Suprapubic skin (tissue), 4 donors: ENCODE measurements around the gene ZNF629. TPM values are rescaled to one million over a fixed set of nuclear protein-coding genes. Genes with fewer than 3 reads are reported as not detected.
A peak's percentile ranks its signal among the peaks of the same experiment; 100 is the strongest.

ENCODE experiments used
- DNase-seq, 2 donors: peaks; one replicate each; pipeline ENCODE4 v3.0.0-alpha.2; 2019; ENCODE audit warnings: low spot score in 2 of 2
- H3K27ac ChIP-seq: fragments of 200-600 bp; sonication (generic); one replicate; pipeline ENCODE4 v1.5.1; 2019
- H3K27me3 ChIP-seq: fragments of 200-600 bp; sonication (generic); one replicate; pipeline ENCODE4 v1.5.1; 2019
- H3K36me3 ChIP-seq: fragments of 200-600 bp; sonication (generic); one replicate; pipeline ENCODE4 v1.5.1; 2019
- H3K4me1 ChIP-seq: fragments of 200-600 bp; sonication (generic); one replicate; pipeline ENCODE4 v1.5.1; 2019
- H3K4me3 ChIP-seq: fragments of 200-600 bp; sonication (generic); one replicate; pipeline ENCODE4 v1.5.1; 2019; ENCODE audit warnings: mild to moderate bottlenecking
- H3K9me3 ChIP-seq: fragments of 200-600 bp; sonication (generic); one replicate; pipeline ENCODE4 v1.5.1; 2019
- CTCF ChIP-seq, 2 donors: fragments of 200-600 bp in 1 of 2; fragments of 450-650 bp in 1 of 2; sonication (generic) in 1 of 2; IDR thresholded peaks; one replicate each; pipeline ENCODE4 v1.5.1; 2016 to 2019; ENCODE audit warnings: antibody characterized with exemption in 2 of 2, mild to moderate bottlenecking in 1 of 2, moderate library complexity in 1 of 2
- EP300 ChIP-seq: sonication (generic); formaldehyde crosslinking; IDR thresholded peaks from one replicate; pipeline ENCODE4 v1.6.1; 2017; ENCODE audit warnings: antibody characterized with exemption
- POLR2A ChIP-seq, 2 donors: fragments of 450-650 bp; IDR thresholded peaks; one replicate each; pipeline ENCODE4 v1.6.1; 2017; ENCODE audit warnings: antibody characterized with exemption in 2 of 2, mild to moderate bottlenecking in 2 of 2, moderate library complexity in 2 of 2
- POLR2AphosphoS5 ChIP-seq, 3 donors: sonication (generic); formaldehyde crosslinking; IDR thresholded peaks; one replicate each; pipeline ENCODE4 v1.6.1; 2017; ENCODE audit warnings: antibody characterized with exemption in 3 of 3
- WGBS: methylation state at CpG from one replicate; pipeline ENCODE4 v1.1.5; 2018; 5-methylcytosine and 5-hydroxymethylcytosine counted together
- total RNA-seq, 4 donors: library from RNA; depleted of rRNA; stranded (reverse); fragments of >200 nt; gene quantifications; one replicate each; pipeline ENCODE4 v1.1.0, GENCODE V29; 2016

ZNF629 gene
- total RNA-seq, 4 donors from 2014 or later: 11.5 to 22.9 (median 16.1) TPM

- DNase-seq: peak; percentile 100
- peak in 2 of 3 donors; percentile 2 to 93 for TF ChIP-seq POLR2AphosphoS5 (IDR thresholded peaks at IDR 0.05)
- TF ChIP-seq POLR2A (IDR thresholded peaks at IDR 0.05): peak in 1 of 2 donors; percentile 51
- no peak for TF ChIP-seq EP300
- Histone ChIP-seq H3K4me1 (peaks cover 19% of the 10 kb centered on the region), H3K9me3 (no peaks in the 10 kb centered on the region), H3K27ac (peak within 1 kb of the TSS; percentile 90), H3K36me3 (peaks cover 39% of the 10 kb centered on the region), H3K4me3 (peak within 1 kb of the TSS; percentile 98), H3K27me3 (no peaks in the 10 kb centered on the region)
- WGBS: 10% methylated on average over 16 of the region's 60 CpGs
Measured at GRCh38 chr16:30747799-30748633, 39.0 kb downstream of the ZNF629 start, which contains the start of gene PHKG2. Gene PHKG2, plus strand, starts transcription at chr16:30748425. Its CDS starts 396 bp downstream, at chr16:30748821.

- peaks cover 23% of the 10 kb centered on the region for H3K4me1 ChIP-seq
Measured at GRCh38 chr16:30747331-30747730, 39.7 kb downstream of the ZNF629 start.

GRCh38 chr16:30746638-30747175 lies 40.3 kb downstream of the ZNF629 start:
- WGBS: 94% methylated on average over 9 of the region's 9 CpGs
- Histone ChIP-seq H3K27me3 (no peaks in the 10 kb centered on the region), H3K27ac (peak overlapping the region; percentile 90), H3K4me3 (no peak overlapping the region), H3K9me3 (no peaks in the 10 kb centered on the region), H3K4me1 (peaks cover 29% of the 10 kb centered on the region), H3K36me3 (peaks cover 26% of the 10 kb centered on the region)
- DNase-seq: no peak
- no peak for TF ChIP-seq POLR2AphosphoS5 (IDR thresholded peaks at IDR 0.05)
- no peak for TF ChIP-seq CTCF (IDR thresholded peaks at IDR 0.05)
- TF ChIP-seq POLR2A (IDR thresholded peaks at IDR 0.05): no peak
- TF ChIP-seq EP300: no peak

More at GRCh38 chr16:30747331-30747730, 39.7 kb downstream of the ZNF629 start:
- WGBS: 42% methylated on average over 3 of the region's 3 CpGs
- TF ChIP-seq POLR2A (IDR thresholded peaks at IDR 0.05): no peak
- H3K4me3 ChIP-seq: peak overlapping the region; percentile 98
- H3K9me3 ChIP-seq: no peaks in the 10 kb centered on the region
- peak overlapping the region; percentile 90 for H3K27ac ChIP-seq
- H3K27me3 ChIP-seq: no peaks in the 10 kb centered on the region
- H3K36me3 ChIP-seq: peaks cover 32% of the 10 kb centered on the region
- no peak for DNase-seq

- TF ChIP-seq POLR2AphosphoS5 (IDR thresholded peaks at IDR 0.05) (no peak), CTCF (IDR thresholded peaks at IDR 0.05) (no peak), POLR2A (IDR thresholded peaks at IDR 0.05) (no peak)
- WGBS: 60% methylated on average over 2 of the region's 2 CpGs
Measured at GRCh38 chr16:30745082-30745481, 41.9 kb downstream of the ZNF629 start.

GRCh38 chr16:30744183-30744582 lies 42.8 kb downstream of the ZNF629 start:
- Histone ChIP-seq H3K27me3 (no peaks in the 10 kb centered on the region), H3K9me3 (no peaks in the 10 kb centered on the region), H3K27ac (no peak overlapping the region), H3K4me1 (peaks cover 51% of the 10 kb centered on the region), H3K4me3 (no peak overlapping the region), H3K36me3 (peaks cover 22% of the 10 kb centered on the region)
- DNase-seq: no peak
- 80% methylated on average over 2 of the region's 2 CpGs for WGBS
- no peak for TF ChIP-seq POLR2AphosphoS5 (IDR thresholded peaks at IDR 0.05)
- TF ChIP-seq CTCF (IDR thresholded peaks at IDR 0.05): no peak
- TF ChIP-seq POLR2A (IDR thresholded peaks at IDR 0.05): no peak
- no peak for TF ChIP-seq EP300

More at GRCh38 chr16:30745082-30745481, 41.9 kb downstream of the ZNF629 start:
- no peak overlapping the region for H3K4me3 ChIP-seq
- DNase-seq: no peak
- no peaks in the 10 kb centered on the region for H3K9me3 ChIP-seq
- H3K27me3 ChIP-seq: no peaks in the 10 kb centered on the region
- peaks cover 45% of the 10 kb centered on the region for H3K4me1 ChIP-seq
- H3K27ac ChIP-seq: no peak overlapping the region
- H3K36me3 ChIP-seq: peaks cover 18% of the 10 kb centered on the region

GRCh38 chr16:30743716-30744115 lies 43.3 kb downstream of the ZNF629 start:
- 90% methylated on average over 11 of the region's 11 CpGs for WGBS
- TF ChIP-seq POLR2A (IDR thresholded peaks at IDR 0.05) (no peak), EP300 (no peak), CTCF (IDR thresholded peaks at IDR 0.05) (no peak), POLR2AphosphoS5 (IDR thresholded peaks at IDR 0.05) (no peak)
- Histone ChIP-seq H3K9me3 (no peaks in the 10 kb centered on the region), H3K4me1 (peaks cover 49% of the 10 kb centered on the region), H3K36me3 (peaks cover 27% of the 10 kb centered on the region), H3K4me3 (no peak overlapping the region), H3K27ac (no peak overlapping the region), H3K27me3 (no peaks in the 10 kb centered on the region)
- no peak for DNase-seq
